Measurements from ENCODE around the gene CD300LG.

CD300LG gene

GRCh38 chr17:43907425-43907981 lies 60.5 kb downstream of the CD300LG start, which contains the start of gene MPP2:
MPP2 (minus strand) TSS chr17:43907536; CDS start chr17:43904460, 3,076 bp downstream.
- peak; percentile 91 for DNase-seq (ENCODE audit: low spot score)

- DNase-seq (ENCODE audit: low spot score): peak; percentile 92
Observed at GRCh38 chr17:43907998-43908721, 61.2 kb downstream of the CD300LG start.

- DNase-seq (ENCODE audit: low spot score): no peak
Observed at GRCh38 chr17:43909537-43910231, 62.7 kb downstream of the CD300LG start.

GRCh38 chr17:43911904-43912303 lies 64.9 kb downstream of the CD300LG start:
- no peak for DNase-seq (ENCODE audit: low spot score)

- DNase-seq (ENCODE audit: low spot score): no peak
Observed at GRCh38 chr17:43912635-43913304, 65.8 kb downstream of the CD300LG start.
